GM23248 (cell line): ENCODE measurements around the gene LGALS9C. TPM values are rescaled to one million over a fixed set of nuclear protein-coding genes. Genes with fewer than 3 reads are reported as not detected.
"Not testable (repeated sequence)": the region's sequence is repeated elsewhere in the genome, so short reads cannot be mapped to it uniquely, and the experiment has no call there.

Experiments used
- DNase-seq: peaks from one replicate; pipeline ENCODE4 v3.0.0-alpha.2; 2015
- H2AFZ ChIP-seq: fragments of 200-600 bp; sonication (generic); 2 replicates; pipeline ENCODE4 v1.6.1; 2016; ENCODE audit warnings: antibody characterized with exemption
- H3F3A ChIP-seq: fragments of 200-600 bp; sonication (generic); 2 replicates; pipeline ENCODE4 v1.6.1; 2016; ENCODE audit warnings: mild to moderate bottlenecking, antibody characterized with exemption, mixed run types; ENCODE audit not compliant: insufficient read depth
- H3K27ac ChIP-seq: fragments of 200-600 bp; sonication (generic); 2 replicates; pipeline ENCODE4 v1.5.1; 2016; ENCODE audit warnings: mild to moderate bottlenecking
- H3K27me3 ChIP-seq: fragments of 200-600 bp; sonication (generic); replicated peaks from 2 replicates; pipeline ENCODE4 v1.6.1; 2016; ENCODE audit warnings: mild to moderate bottlenecking; ENCODE audit not compliant: insufficient read depth
- H3K36me3 ChIP-seq: fragments of 200-600 bp; sonication (generic); 2 replicates; pipeline ENCODE4 v1.6.1; 2016; ENCODE audit warnings: low read depth, mild to moderate bottlenecking
- H3K4me1 ChIP-seq: fragments of 200-600 bp; sonication (generic); 2 replicates; pipeline ENCODE4 v1.6.1; 2016; ENCODE audit warnings: mild to moderate bottlenecking; ENCODE audit not compliant: insufficient read depth
- H3K4me2 ChIP-seq: fragments of 200-600 bp; sonication (generic); one replicate; pipeline ENCODE4 v1.6.1; 2016; ENCODE audit warnings: mild to moderate bottlenecking; ENCODE audit not compliant: unreplicated experiment
- H3K4me3 ChIP-seq: fragments of 200-600 bp; sonication (generic); 2 replicates; pipeline ENCODE4 v1.5.1; 2016; ENCODE audit warnings: mild to moderate bottlenecking
- H3K79me2 ChIP-seq: fragments of 200-600 bp; sonication (generic); 2 replicates; pipeline ENCODE4 v1.6.1; 2016; ENCODE audit warnings: mild to moderate bottlenecking; ENCODE audit not compliant: insufficient read depth
- H3K9ac ChIP-seq: fragments of 200-600 bp; sonication (generic); 2 replicates; pipeline ENCODE4 v1.6.1; 2016; ENCODE audit warnings: mild to moderate bottlenecking
- H3K9me2 ChIP-seq: fragments of 200-600 bp; sonication (generic); 2 replicates; pipeline ENCODE4 v1.6.1; 2016; ENCODE audit warnings: mixed run types, mild to moderate bottlenecking, moderate library complexity; ENCODE audit not compliant: insufficient read depth
- H3K9me3 ChIP-seq: fragments of 200-600 bp; sonication (generic); one replicate; pipeline ENCODE4 v1.6.1; 2017; ENCODE audit warnings: low read depth
- H4K20me1 ChIP-seq: fragments of 200-600 bp; sonication (generic); 2 replicates; pipeline ENCODE4 v1.6.0; 2016; ENCODE audit not compliant: insufficient read depth
- WGBS, 2 experiments: methylation state at CpG; one replicate each; pipeline ENCODE4 v1.1.6; 2015 to 2017; ENCODE audit warnings: low lambda C conversion rate in 2 of 2, low coverage in 1 of 2; ENCODE audit errors: missing lambda C conversion rate in 2 of 2; 5-methylcytosine and 5-hydroxymethylcytosine counted together
- in situ Hi-C: fragments of 300-500 bp; cut with MboI; formaldehyde crosslinking; loops from 2 replicates; pipeline ENCODE4 v1.15.0; 2020
- polyA plus RNA-seq: library from polyadenylated mRNA; unstranded; fragments of >200 nt; fragmentation: Nextera tagmentation; extraction: Ambion mirVana; gene quantifications from 2 replicates; pipeline ENCODE4 v1.2.1, GENCODE V29; 2016
- total RNA-seq: library from RNA; depleted of rRNA; stranded (reverse); fragments of >200 nt; shearing (Covaris generic); gene quantifications from 2 replicates; pipeline ENCODE4 v1.2.3, GENCODE V29; 2014

LGALS9C gene
- total and polyA plus RNA-seq, 2 experiments from 2014 or later, result not detected

DNA sequence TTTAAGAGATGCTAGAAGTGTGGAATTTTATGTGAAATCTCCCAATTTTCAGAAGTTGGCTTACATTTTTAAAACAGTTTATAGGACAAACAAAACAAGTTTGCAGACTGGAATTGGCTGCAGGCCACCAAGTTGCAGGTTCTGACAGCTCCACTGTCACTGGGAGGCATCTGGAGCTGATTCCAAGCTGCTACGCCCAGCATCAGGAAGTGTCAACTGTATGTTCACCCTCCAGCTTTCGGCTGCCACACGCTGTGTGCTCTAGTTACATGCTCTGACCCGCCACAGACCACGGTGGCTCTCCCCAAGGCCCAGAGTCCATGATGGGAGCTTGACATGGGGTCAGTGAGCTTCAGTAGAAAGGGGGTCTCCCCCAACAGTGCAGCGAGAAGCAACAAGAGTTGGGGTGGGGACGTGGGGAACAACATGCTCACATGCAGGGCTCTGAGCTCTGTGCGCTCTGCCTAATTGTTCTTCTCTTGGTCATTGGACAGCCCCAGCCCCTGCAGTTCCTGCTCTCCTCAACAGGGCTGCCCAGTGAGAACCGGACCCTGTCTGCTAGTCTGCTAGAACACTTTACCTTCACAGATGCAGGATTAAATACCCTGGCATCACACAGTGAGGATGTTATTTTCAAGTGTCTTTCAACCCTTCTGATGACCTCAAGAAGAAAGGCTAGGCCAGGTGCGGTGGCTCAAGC is 8.0 kb upstream of the LGALS9C start:
- H3F3A ChIP-seq, H3K27me3 ChIP-seq, H3K9ac ChIP-seq, H3K36me3 ChIP-seq, H4K20me1 ChIP-seq, H3K4me2 ChIP-seq, H3K27ac ChIP-seq, in situ Hi-C loops, H3K4me1 ChIP-seq, H3K79me2 ChIP-seq, H3K4me3 ChIP-seq, H2AFZ ChIP-seq, H3K9me2 ChIP-seq, DNase-seq, H3K9me3 ChIP-seq: not testable (repeated sequence)
- 38 to 41% methylated on average over 9 to 10 of the region's 10 CpGs for WGBS, 2 experiments

DNA sequence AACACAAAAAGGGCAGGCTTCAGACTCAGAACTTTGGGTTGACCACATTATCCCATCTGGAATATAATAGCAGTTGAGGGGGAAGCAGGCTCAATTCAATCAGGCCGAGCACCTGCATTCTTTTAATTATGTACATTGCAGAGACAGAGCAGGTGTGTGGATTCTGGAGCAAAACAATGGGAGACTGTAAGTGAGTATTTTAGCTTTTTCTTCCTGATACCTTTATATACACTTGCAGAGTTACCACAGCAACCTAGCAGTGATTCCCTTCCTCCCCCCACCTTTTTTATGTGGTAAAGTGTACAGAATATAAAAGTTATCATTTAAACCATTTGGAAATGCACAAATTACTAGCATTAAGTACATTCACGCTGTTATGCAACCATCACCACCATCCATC is 6.8 kb upstream of the LGALS9C start:
- in situ Hi-C loops, H3K9me3 ChIP-seq: not testable (repeated sequence)

DNA sequence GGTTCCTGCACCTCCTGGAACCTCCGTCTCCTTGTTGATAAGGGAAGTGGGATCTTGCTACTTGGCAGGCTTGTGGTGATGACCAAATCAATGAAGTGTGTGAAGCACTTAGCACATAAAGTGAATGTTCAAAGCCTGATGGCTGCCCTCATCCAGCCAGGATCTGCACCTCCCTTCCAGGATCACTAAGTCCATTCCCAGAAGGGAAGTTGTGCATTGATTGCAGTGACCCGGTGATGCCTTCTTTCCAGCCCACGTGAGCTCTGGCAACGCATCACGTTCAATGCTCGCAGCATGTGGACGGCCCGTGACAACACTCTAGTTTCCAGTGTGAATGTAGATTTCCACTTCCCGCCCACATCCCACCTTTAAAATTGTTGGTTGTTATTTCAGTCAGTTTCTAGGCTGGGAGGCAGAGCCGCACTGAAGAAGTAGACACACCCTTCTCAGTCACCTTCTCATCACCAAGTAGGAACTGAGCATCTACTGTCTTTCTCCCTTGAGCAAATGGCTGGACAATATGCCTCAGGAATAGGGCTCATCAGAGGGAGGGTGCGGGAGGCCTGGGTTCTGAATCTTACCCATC is 6.2 kb upstream of the LGALS9C start:
- H3K27me3 ChIP-seq, H3K9me3 ChIP-seq, H3K4me2 ChIP-seq, H3K27ac ChIP-seq, in situ Hi-C loops, H4K20me1 ChIP-seq, H2AFZ ChIP-seq, H3F3A ChIP-seq, H3K9ac ChIP-seq, H3K4me1 ChIP-seq, DNase-seq, H3K9me2 ChIP-seq, H3K79me2 ChIP-seq, H3K4me3 ChIP-seq, H3K36me3 ChIP-seq: not testable (repeated sequence)
- WGBS, 2 experiments, result 82 to 88% methylated on average over 2 to 10 of the region's 11 CpGs

More for the DNA sequence above, 6.8 kb upstream of the LGALS9C start:
- H2AFZ ChIP-seq, H3K9ac ChIP-seq, H3F3A ChIP-seq, H4K20me1 ChIP-seq, H3K36me3 ChIP-seq, H3K4me1 ChIP-seq, H3K9me2 ChIP-seq, H3K4me2 ChIP-seq, H3K79me2 ChIP-seq, H3K4me3 ChIP-seq, H3K27ac ChIP-seq, DNase-seq, H3K27me3 ChIP-seq: not testable (repeated sequence)
- 23 to 34% methylated on average over 2 of the region's 2 CpGs for WGBS, 2 experiments

GRCh38 chr17:18473967-18474366 is 2.6 kb upstream of the LGALS9C start:
- H3K36me3 ChIP-seq, H3K9me3 ChIP-seq, H3K4me2 ChIP-seq, H2AFZ ChIP-seq, DNase-seq, H3F3A ChIP-seq, in situ Hi-C loops, H3K27me3 ChIP-seq, H3K9me2 ChIP-seq, H3K27ac ChIP-seq, H3K9ac ChIP-seq, H3K4me3 ChIP-seq, H3K4me1 ChIP-seq, H3K79me2 ChIP-seq, H4K20me1 ChIP-seq: not testable (repeated sequence)
- 38% methylated on average over 3 of the region's 4 CpGs for WGBS, 2 experiments

DNA sequence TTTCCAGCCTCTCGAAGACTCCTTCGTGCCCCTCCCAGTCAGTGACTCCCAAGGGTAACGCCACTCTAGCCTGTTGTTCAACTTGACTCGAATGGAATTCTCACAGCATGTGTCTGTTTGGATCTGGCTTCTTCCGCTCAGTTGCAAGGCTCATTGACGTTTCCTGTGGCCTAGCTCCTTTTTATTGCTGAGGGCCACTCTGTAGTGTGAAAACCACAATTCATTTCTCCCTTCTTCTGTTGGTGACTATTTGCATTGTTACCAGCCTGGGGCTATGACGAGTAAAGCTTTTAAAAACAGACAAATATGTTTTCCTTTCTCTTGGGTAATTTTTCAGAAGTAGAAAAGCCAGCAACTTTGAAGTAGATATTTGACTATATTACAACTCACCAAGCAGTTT is 1.8 kb upstream of the LGALS9C start:
- not testable (repeated sequence) for H3K9me3 ChIP-seq

DNA sequence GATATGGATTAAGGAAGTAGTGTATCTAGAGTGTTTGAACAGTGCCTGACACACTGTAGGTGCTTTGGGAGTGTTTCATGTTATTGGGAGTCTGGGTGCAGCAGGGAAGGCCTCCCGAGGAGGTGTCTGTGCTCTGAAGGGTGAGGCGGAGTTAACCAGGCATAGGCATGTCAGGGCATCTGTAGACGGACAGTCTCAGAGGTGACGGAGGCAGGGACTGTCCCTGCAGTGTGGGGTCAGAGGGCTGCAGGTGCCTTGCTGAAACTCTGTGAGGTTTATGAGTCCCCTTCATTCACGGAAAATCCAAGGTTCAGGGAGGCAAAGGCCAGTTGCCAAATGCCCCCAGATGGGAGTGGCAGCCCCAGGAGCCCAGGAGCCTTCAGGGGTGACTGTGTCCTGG is 778 bp downstream of the LGALS9C start:
- H3K27ac ChIP-seq, H3K36me3 ChIP-seq, H3K4me3 ChIP-seq, in situ Hi-C loops, H3K9me3 ChIP-seq, H4K20me1 ChIP-seq, DNase-seq, H3F3A ChIP-seq, H2AFZ ChIP-seq, H3K9me2 ChIP-seq, H3K27me3 ChIP-seq, H3K4me1 ChIP-seq, H3K4me2 ChIP-seq, H3K79me2 ChIP-seq, H3K9ac ChIP-seq: not testable (repeated sequence)
- 88 to 94% methylated on average over 4 of the region's 5 CpGs for WGBS, 2 experiments

More for the DNA sequence above, 1.8 kb upstream of the LGALS9C start:
- H3K9me2 ChIP-seq, H3K27me3 ChIP-seq, H3K4me2 ChIP-seq, H3F3A ChIP-seq, H3K79me2 ChIP-seq, H2AFZ ChIP-seq, H3K27ac ChIP-seq, in situ Hi-C loops, H3K36me3 ChIP-seq, DNase-seq, H3K4me3 ChIP-seq, H3K4me1 ChIP-seq, H3K9ac ChIP-seq, H4K20me1 ChIP-seq: not testable (repeated sequence)
- 54 to 63% methylated on average over 4 of the region's 7 CpGs for WGBS, 2 experiments

GRCh38 chr17:18478362-18478761 is 1.8 kb downstream of the LGALS9C start:
- in situ Hi-C loops, H4K20me1 ChIP-seq, H2AFZ ChIP-seq, DNase-seq, H3K27ac ChIP-seq, H3K9me3 ChIP-seq, H3F3A ChIP-seq, H3K9me2 ChIP-seq, H3K79me2 ChIP-seq, H3K4me3 ChIP-seq, H3K4me1 ChIP-seq, H3K36me3 ChIP-seq, H3K4me2 ChIP-seq, H3K27me3 ChIP-seq, H3K9ac ChIP-seq: not testable (repeated sequence)
- WGBS, 2 experiments, result 50 to 52% methylated on average over 7 of the region's 12 CpGs
